Measurements from ENCODE around the gene PLAAT2.
"Not testable (repeated sequence)": the region's sequence is repeated elsewhere in the genome, so short reads cannot be mapped to it uniquely, and the experiment has no call there.

DNA sequence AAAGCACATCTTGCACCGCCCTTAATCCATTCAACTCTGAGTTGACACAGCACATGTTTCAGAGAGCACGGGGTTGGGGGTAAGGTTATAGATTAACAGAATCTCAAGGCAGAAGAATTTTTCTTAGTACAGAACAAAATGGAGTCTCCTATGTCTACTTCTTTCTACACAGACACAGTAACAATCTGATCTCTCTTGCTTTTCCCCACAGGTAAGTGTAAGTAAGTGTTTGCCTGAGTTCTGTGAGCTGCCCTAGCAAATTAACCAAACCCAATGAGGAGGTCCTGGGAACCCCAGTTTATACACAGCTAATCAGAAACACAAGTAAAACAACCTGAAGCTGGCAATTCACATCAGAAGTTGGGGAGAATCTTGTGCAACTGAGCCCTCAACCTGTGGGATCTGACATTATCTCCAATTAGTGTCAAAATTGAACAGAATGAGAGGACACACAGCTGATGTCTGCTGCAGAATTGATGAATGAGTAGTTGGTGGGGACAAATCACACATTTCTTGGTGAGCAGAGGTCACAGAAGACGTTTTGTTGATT, 34.4 kb downstream of the PLAAT2 start:
- TF ChIP-seq, protein P1, sequence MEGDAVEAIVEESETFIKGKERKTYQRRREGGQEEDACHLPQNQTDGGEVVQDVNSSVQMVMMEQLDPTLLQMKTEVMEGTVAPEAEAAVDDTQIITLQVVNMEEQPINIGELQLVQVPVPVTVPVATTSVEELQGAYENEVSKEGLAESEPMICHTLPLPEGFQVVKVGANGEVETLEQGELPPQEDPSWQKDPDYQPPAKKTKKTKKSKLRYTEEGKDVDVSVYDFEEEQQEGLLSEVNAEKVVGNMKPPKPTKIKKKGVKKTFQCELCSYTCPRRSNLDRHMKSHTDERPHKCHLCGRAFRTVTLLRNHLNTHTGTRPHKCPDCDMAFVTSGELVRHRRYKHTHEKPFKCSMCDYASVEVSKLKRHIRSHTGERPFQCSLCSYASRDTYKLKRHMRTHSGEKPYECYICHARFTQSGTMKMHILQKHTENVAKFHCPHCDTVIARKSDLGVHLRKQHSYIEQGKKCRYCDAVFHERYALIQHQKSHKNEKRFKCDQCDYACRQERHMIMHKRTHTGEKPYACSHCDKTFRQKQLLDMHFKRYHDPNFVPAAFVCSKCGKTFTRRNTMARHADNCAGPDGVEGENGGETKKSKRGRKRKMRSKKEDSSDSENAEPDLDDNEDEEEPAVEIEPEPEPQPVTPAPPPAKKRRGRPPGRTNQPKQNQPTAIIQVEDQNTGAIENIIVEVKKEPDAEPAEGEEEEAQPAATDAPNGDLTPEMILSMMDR (IDR thresholded peaks at IDR 0.05), result not testable (repeated sequence)
- not testable (repeated sequence) for TF ChIP-seq POLR2A (IDR thresholded peaks at IDR 0.05)

Data from right lobe of liver (tissue), 4 donors.